Vagina (tissue), 2 donors: ENCODE data around the gene PTK6.

ENCODE experiments used
- POLR2A ChIP-seq, 2 donors: fragments of 450-650 bp; IDR thresholded peaks; one replicate each; pipeline ENCODE4 v1.6.1; 2017; ENCODE audit warnings: antibody characterized with exemption in 2 of 2, mild to moderate bottlenecking in 2 of 2, moderate library complexity in 2 of 2
- POLR2AphosphoS5 ChIP-seq, 2 donors: sonication (generic); formaldehyde crosslinking; IDR thresholded peaks; one replicate each; pipeline ENCODE4 v1.9.0; 2017; ENCODE audit warnings: antibody characterized with exemption in 2 of 2, mild to moderate bottlenecking in 2 of 2, low read depth in 1 of 2; ENCODE audit not compliant: insufficient read depth in 1 of 2

DNA sequence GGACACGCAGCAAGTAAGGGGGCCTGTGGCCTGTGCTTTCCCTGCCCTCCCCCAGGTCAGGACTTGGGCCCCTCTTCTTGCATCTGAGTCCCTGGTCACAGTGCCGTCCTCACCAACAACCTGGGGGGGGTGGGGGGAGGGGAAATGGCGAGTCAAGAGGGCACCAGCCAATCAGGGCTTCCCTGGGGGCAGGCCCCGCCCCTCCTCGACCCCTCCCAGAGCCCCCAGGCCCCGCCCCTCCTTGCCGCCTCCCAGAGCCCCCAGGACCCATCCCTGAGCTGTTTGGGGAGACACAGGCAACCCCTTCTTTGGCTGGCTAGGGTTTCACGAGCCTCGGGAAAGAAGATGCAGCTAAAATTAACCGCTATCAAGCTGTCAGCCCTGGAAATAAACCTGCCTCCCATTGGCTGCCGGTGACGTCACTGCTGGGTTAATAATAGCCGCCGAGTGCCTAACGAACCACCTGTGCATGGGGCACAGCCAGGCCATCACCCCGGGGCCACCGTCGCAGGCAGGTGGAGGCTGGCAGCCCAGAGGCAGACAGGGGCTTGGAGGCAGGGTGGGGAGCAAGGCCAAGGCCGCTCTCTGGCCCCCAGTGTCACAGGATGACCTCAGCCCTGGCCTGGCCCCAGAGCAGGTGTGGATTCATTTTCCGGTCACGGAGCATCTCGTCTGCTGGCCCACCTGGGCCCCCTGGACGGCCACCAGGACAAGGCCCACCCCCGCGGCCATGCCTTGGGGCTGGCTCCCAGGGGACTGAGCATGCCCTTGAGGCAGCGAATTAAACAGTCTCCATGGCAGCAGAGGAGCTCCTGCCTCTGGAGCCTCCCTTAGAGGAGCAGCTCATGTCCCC lies 35.1 kb downstream of the PTK6 start:
- TF ChIP-seq POLR2A (IDR thresholded peaks at IDR 0.05), result no peak
- TF ChIP-seq POLR2AphosphoS5 (IDR thresholded peaks at IDR 0.05; ENCODE audit: insufficient read depth in 1 of 2, low read depth in 1 of 2), result no peak
